Tibial artery (tissue), 4 donors: ENCODE results near the gene ADAM12.

Experiments
- DNase-seq, 2 donors: peaks; one replicate each; pipeline ENCODE4 v3.0.0-alpha.2; 2019
- H3K27ac ChIP-seq, 2 donors: fragments of 200-600 bp; sonication (generic) in 1 of 2; 1 replicate in 1 of 2; 2 replicates in 1 of 2; pipeline ENCODE4 v1.5.1; 2018 to 2019; ENCODE audit warnings: mild to moderate bottlenecking in 1 of 2
- H3K27me3 ChIP-seq, 2 donors: fragments of 200-600 bp; sonication (generic) in 1 of 2; one replicate each; pipeline versions ENCODE4 v1.5.1 to v1.6.0; 2016 to 2019
- H3K36me3 ChIP-seq, 3 donors: fragments of 200-600 bp; sonication (generic) in 2 of 3; one replicate each; pipeline ENCODE4 v1.5.1; 2016 to 2019; ENCODE audit warnings: mild to moderate bottlenecking in 2 of 3
- H3K4me1 ChIP-seq, 4 donors: fragments of 200-600 bp; sonication (generic) in 2 of 4; 1 replicate in 3 of 4; 2 replicates in 1 of 4; pipeline ENCODE4 v1.5.1; 2016 to 2019
- H3K4me3 ChIP-seq, 2 donors: fragments of 200-600 bp; sonication (generic) in 1 of 2; 1 replicate in 1 of 2; 2 replicates in 1 of 2; pipeline ENCODE4 v1.5.1; 2018 to 2019; ENCODE audit warnings: mild to moderate bottlenecking in 2 of 2
- H3K9me3 ChIP-seq, 3 donors: fragments of 200-600 bp; sonication (generic) in 1 of 3; one replicate each; pipeline ENCODE4 v1.5.1; 2016 to 2019
- intact Hi-C: fragments of 100-400 bp; cut with DNase I; formaldehyde crosslinking; loops from one replicate; pipeline ENCODE4 v1.15.0; 2023; ENCODE audit warnings: low total_unique reads
- TF ChIP-seq, protein P1 (sequence below), 2 experiments: fragments of 200-600 bp in 1 of 2; fragments of 450-650 bp in 1 of 2; IDR thresholded peaks; one replicate each; pipeline ENCODE4 v1.5.1; 2017 to 2019; ENCODE audit warnings: antibody characterized with exemption in 2 of 2, mild to moderate bottlenecking in 1 of 2, moderate library complexity in 1 of 2

The ADAM12 gene

DNA sequence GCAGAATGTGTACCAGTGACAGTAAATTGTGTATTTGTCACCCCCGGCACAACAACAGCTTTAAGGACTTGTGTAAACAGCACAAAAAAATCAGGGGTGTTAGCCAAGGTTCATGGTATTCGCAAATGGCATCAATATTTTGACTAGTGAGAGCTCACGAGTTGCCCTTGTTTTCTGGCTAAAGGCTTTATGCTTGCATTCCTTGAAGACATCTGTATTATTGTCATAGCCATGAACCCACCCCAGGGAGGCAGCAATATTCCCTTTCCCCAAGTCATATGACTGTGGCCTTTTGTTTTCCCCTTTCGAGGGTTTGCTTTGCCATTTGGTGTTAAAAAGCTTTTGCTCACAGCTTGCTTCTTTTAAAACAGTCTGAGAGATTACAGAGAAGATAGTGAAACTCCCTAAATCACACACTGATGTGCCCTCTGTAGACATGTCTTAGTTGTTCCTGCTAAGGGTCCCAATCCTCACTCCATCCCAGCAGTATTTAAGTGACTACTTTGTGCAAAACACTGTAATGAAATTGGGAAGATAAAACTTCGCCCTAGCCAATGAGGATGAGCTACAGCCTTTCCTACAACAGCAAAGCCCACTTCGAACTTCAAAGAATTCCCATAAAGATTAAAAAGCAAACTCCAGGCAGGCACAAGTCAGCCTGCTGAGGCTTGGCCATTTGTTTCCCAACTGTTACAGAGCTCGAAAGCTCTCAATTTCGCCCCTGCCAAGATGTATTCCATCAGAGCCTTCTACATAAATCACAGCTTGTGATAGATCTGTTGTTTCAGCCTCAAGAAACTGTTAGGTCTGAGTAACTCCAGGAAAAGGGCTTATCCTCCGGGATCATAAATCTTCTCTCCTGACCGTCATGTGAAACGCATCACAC, 172.3 kb downstream of the ADAM12 start:
- no peaks in the 10 kb centered on the region for H3K9me3 ChIP-seq
- TF ChIP-seq, protein P1, sequence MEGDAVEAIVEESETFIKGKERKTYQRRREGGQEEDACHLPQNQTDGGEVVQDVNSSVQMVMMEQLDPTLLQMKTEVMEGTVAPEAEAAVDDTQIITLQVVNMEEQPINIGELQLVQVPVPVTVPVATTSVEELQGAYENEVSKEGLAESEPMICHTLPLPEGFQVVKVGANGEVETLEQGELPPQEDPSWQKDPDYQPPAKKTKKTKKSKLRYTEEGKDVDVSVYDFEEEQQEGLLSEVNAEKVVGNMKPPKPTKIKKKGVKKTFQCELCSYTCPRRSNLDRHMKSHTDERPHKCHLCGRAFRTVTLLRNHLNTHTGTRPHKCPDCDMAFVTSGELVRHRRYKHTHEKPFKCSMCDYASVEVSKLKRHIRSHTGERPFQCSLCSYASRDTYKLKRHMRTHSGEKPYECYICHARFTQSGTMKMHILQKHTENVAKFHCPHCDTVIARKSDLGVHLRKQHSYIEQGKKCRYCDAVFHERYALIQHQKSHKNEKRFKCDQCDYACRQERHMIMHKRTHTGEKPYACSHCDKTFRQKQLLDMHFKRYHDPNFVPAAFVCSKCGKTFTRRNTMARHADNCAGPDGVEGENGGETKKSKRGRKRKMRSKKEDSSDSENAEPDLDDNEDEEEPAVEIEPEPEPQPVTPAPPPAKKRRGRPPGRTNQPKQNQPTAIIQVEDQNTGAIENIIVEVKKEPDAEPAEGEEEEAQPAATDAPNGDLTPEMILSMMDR (IDR thresholded peaks at IDR 0.05), result no peak
- no peak for DNase-seq
- intact Hi-C loops, result no loop called here
- no peak overlapping the region for H3K27ac ChIP-seq
- H3K36me3 ChIP-seq, result no peaks in the 10 kb centered on the region
- H3K4me3 ChIP-seq, result no peak overlapping the region
- no peaks in the 10 kb centered on the region for H3K27me3 ChIP-seq
- no peaks in the 10 kb centered on the region for H3K4me1 ChIP-seq

DNA sequence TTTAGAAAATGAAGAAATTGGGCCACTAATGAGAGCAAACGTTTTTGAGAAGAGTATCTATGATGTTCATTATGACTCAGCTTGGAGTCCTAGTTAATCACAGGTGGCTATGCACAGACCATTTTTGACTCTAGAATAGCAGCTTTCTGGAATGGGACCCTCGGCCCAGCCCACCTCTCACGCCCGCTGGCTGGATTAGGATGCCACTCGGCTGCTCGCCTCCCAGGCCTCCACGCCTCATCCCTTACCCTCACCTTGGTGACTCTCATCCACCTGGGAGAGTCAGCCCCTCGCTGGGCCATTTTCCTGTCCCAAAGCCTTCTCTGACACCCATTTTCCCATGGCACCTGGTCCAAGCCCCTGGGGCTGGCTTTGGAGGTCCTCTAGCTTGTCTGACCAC, 173.6 kb downstream of the ADAM12 start:
- Histone ChIP-seq H3K9me3 (no peaks in the 10 kb centered on the region), H3K27ac (no peak overlapping the region), H3K27me3 (no peaks in the 10 kb centered on the region), H3K4me1 (peaks cover 0 to 4% (median 0%) of the 10 kb centered on the region in 4 donors), H3K4me3 (no peak overlapping the region), H3K36me3 (no peaks in the 10 kb centered on the region)
- no peak for DNase-seq
- intact Hi-C loops, result no loop called here
- TF ChIP-seq, protein P1 (IDR thresholded peaks at IDR 0.05), result no peak

DNA sequence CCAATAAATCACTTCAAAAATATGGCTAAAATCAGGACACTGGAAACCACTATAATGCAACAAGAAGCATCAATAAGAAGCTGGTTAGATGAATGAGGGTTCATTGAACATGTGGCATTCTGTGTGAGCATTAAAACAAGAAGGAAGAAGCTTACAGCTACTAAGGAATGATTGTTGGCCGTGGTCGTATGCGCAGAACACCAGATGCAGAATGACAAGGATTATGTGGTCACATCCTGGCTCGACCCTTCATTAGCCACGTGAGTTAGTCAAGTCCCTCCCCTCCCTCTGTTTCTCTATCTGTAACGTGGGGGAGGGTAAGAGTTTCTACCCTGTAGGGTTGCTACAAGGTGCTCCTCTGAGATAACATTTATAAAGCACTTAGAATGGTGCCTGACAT, 174.3 kb downstream of the ADAM12 start:
- Histone ChIP-seq H3K4me1 (peaks cover 0 to 11% (median 1%) of the 10 kb centered on the region in 4 donors), H3K36me3 (no peaks in the 10 kb centered on the region), H3K9me3 (no peaks in the 10 kb centered on the region), H3K27me3 (no peaks in the 10 kb centered on the region), H3K27ac (no peak overlapping the region), H3K4me3 (no peak overlapping the region)
- no peak for DNase-seq
- TF ChIP-seq, protein P1 (IDR thresholded peaks at IDR 0.05), result no peak
- intact Hi-C loops, result no loop called here

DNA sequence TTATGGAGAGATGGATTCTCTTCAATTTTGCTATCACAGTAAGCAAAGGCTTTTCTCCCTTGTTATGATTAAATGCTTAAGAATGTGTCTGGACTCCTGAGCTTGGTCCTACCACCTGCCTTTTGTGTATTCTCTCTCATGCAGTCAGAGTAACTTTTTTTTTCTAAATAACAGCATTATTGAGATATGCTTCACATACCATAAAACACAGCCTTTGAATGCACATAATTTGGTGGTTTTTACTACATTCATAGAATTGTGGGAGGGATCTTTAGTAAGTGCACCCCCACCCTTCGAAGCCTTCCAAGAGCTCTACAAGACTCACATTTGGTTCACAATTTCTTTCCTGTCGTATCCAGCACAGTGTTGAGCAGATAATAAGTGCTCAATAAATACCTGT, 175.5 kb downstream of the ADAM12 start:
- Histone ChIP-seq H3K4me1 (peaks cover 0 to 15% (median 4%) of the 10 kb centered on the region in 4 donors), H3K4me3 (no peak overlapping the region), H3K27me3 (no peaks in the 10 kb centered on the region), H3K27ac (no peak overlapping the region), H3K9me3 (no peaks in the 10 kb centered on the region), H3K36me3 (no peaks in the 10 kb centered on the region)
- TF ChIP-seq, protein P1 (IDR thresholded peaks at IDR 0.05), result no peak
- DNase-seq, result no peak
- intact Hi-C loops, result no loop called here

DNA sequence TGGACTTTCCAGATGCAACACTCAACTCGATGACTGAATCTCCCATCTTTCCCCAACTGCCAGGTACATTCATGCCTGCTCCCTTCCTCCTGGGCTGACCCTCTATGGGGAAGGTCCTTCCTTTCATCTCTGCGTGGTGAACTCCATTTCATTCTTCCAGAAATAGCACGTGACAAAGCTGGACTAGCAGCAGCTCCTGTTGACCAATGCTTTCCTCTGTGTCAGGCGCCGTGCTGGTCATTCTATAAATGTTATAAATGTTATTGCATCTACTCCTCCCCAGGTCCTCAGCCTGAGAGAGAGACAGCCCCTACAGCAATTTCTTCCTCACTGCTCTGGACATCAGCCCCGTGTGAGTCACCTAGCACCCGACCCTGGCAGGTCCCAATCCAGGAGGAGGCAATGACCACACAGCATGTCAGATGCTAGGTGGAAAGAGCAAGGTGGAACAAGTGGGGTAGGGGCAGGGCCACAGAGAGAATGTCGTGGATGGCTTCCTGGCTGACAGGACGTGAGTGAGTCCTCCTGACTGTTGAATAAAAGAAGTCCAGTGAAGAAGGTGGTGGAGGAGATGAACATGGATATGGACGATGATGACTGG, 178.1 kb downstream of the ADAM12 start:
- peaks cover 0 to 16% (median 4%) of the 10 kb centered on the region in 4 donors for H3K4me1 ChIP-seq
- no peaks in the 10 kb centered on the region for H3K27me3 ChIP-seq
- no peak for DNase-seq
- H3K27ac ChIP-seq, result no peak overlapping the region
- H3K4me3 ChIP-seq, result no peak overlapping the region
- intact Hi-C loops, result no loop called here
- TF ChIP-seq, protein P1 (IDR thresholded peaks at IDR 0.05), result no peak
- H3K9me3 ChIP-seq, result no peaks in the 10 kb centered on the region
- H3K36me3 ChIP-seq, result no peaks in the 10 kb centered on the region
